KOPT-K1 (cell line): ENCODE results near the gene RHEB.

Source experiments
- H3K27ac ChIP-seq: fragments of 200-600 bp; sonication (generic); 2 replicates; pipeline ENCODE4 v1.5.1; 2016; ENCODE audit warnings: antibody characterized with exemption, mild to moderate bottlenecking, low read depth, low read length; ENCODE audit not compliant: poor library complexity, severe bottlenecking
- H3K36me3 ChIP-seq: fragments of 200-600 bp; sonication (generic); 2 replicates; pipeline ENCODE4 v1.5.1; 2017; ENCODE audit warnings: antibody characterized with exemption, mild to moderate bottlenecking, low read length, moderate library complexity; ENCODE audit not compliant: insufficient read depth
- H3K9me3 ChIP-seq: fragments of 200-600 bp; sonication (generic); 2 replicates; pipeline ENCODE4 v1.5.1; 2017; ENCODE audit warnings: antibody characterized with exemption, low read length, mild to moderate bottlenecking; ENCODE audit not compliant: insufficient read depth, poor library complexity, severe bottlenecking

RHEB gene

DNA sequence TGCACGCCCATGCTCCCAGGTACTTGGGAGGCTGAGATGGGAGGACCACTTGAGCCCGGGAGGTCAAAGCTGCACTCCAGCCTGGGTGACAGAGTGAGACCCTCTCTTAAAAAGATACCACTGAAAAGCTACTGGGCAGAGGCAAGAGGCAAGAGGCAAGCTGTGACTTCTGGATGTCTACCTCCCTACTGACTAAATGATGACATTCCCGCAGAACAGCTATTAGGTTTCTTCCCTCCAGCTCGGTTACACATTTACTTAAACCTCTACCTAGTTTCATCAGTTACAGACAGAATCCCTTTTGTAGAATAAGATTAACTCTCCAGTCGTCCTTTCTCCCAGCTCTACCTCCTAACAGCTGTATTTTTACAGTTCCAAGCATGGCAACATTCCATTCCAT lies 21.2 kb downstream of the RHEB start:
- H3K36me3 ChIP-seq: peaks cover 7% of the 10 kb centered on the region; the same call in 1 of the 2 replicates

DNA sequence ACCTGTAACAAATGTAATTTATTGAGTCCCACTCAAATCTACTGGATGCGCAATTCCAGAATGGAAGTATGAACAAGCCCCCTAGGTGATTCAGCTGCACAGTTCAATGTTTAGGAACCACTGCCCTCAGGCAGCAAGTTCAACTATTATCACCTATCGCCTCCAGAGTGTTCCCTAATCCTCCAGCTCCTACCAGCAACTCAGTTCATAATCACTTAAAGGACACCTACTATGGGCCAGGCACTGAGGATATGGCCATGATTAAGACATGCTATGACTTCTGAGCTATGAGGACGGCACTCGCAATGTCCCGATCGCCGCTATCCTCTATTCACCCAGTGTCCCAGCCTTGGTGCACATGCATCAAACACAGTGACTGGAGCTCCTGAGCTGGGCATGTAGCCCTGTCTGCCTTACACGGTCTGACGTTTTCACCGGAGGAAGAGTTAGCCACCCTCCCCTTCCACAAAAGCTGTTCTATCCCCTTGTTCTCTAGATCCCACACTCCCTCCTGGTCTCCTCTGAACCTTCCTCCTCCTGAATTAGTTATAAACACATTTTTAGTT lies 22.3 kb downstream of the RHEB start:
- H3K27ac ChIP-seq: no peak overlapping the region
- H3K9me3 ChIP-seq: no peaks in the 10 kb centered on the region
- H3K36me3 ChIP-seq: peaks cover 7% of the 10 kb centered on the region; the same call in 1 of the 2 replicates

More for the DNA sequence above, 21.2 kb downstream of the RHEB start:
- Histone ChIP-seq H3K27ac (no peak overlapping the region), H3K9me3 (no peaks in the 10 kb centered on the region)

DNA sequence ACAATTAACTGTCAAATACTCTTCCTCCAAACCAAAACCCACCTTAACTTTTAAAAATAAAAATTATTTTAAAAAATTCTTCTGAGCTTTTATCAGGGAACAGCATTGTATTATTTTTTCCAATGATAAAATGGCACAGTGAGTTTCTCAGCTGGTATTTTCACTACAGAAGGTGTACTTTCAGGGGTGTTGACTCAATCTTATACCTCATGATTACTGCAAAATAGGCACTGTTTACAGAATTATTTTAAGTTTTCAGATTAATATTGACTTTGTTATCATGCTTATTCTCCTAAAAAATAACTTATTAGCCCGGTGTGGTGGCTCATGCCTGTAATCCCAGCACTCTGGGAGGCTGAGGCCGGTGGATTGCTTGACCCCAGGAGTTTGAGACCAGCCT lies 24.3 kb downstream of the RHEB start:
- H3K36me3 ChIP-seq: peaks cover 19% of the 10 kb centered on the region
- no peak overlapping the region for H3K27ac ChIP-seq
- H3K9me3 ChIP-seq: no peaks in the 10 kb centered on the region

DNA sequence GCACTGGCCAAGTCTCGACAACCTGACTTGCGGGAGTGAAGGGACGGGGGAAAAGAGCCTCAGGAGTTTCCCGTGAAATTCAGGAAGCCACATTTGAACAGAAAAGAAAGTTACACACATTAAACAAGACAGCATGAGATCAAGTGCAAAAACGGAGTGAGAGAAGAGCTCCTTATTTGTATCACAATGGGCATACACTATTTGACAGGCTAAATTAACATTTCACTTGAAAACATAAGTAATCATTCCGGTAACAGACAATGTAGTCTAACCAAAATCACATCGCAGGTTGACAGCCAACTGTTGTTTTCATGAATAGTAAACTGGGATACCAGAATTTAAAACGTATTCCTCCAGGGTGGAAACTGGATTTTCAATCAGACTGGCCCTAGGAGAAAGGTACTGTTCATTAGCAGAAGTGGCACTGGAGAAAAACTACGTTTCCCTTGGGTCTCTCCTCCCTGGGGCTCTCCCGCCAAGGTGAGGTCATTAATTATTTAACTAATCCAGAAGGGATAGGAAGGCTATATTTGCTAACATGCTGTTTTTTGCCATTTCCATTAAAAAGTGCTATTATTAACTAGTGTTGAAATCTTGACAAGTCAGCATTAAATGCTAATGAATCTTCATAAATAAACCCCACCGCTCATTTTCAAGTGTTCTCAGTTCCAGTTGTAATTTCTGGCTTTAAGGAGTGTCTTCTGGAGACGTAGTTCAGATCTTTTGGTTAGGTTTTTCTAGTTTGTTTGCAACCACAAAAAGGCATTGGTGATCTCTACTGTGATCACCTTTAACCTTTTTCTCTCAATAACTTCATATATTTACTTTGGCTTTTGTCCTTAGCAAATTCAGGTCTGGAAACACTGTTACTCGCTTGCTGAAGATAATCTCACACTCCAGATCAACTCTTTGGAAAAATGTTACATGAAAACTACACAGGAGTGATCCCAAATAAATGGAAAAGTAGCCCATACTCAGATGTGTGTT lies 25.1 kb downstream of the RHEB start:
- Histone ChIP-seq H3K36me3 (peaks cover 26% of the 10 kb centered on the region), H3K27ac (no peak overlapping the region)

DNA sequence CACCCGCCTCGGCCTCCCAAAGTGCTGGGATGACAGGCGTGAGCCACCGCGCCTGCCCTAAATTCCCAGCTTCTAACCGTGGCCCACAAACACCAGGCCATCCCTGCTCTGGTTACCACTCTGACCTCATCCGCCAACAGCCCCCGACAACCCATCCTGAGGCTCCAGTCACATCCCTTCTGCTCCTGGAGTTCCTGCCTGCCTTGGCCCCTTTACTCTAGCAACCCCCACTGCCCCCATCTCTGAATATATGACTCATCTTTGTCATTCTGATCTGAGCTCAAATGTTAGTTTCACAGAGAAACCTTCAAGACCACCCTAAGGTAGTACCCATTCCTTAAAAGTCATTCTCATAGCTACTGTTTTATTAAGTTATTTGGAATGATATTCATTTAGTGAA lies 26.6 kb downstream of the RHEB start:
- H3K27ac ChIP-seq: no peak overlapping the region

More for the DNA sequence above, 25.1 kb downstream of the RHEB start:
- H3K9me3 ChIP-seq: no peaks in the 10 kb centered on the region

DNA sequence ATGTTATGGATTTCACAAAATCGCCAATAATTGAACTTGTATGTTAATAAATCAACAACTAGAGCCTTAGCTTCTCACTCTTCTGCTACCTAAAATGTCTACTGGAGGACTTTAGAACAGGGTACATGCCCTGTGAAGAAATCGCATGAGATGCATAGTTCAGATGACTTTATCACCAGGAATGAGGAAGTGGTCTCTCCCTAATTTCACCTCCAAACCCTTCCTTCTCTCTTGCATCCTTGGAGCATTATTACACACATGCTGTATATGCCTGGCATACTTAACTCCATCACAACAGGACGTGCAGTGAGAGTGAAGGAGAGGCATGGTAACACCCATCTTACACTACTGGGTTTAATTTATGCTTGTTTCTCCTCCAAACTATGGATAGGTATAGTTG lies 27.8 kb downstream of the RHEB start:
- Histone ChIP-seq H3K36me3 (peaks cover 47% of the 10 kb centered on the region), H3K9me3 (no peaks in the 10 kb centered on the region), H3K27ac (no peak overlapping the region)

More for the DNA sequence above, 26.6 kb downstream of the RHEB start:
- Histone ChIP-seq H3K36me3 (peaks cover 41% of the 10 kb centered on the region), H3K9me3 (no peaks in the 10 kb centered on the region)

DNA sequence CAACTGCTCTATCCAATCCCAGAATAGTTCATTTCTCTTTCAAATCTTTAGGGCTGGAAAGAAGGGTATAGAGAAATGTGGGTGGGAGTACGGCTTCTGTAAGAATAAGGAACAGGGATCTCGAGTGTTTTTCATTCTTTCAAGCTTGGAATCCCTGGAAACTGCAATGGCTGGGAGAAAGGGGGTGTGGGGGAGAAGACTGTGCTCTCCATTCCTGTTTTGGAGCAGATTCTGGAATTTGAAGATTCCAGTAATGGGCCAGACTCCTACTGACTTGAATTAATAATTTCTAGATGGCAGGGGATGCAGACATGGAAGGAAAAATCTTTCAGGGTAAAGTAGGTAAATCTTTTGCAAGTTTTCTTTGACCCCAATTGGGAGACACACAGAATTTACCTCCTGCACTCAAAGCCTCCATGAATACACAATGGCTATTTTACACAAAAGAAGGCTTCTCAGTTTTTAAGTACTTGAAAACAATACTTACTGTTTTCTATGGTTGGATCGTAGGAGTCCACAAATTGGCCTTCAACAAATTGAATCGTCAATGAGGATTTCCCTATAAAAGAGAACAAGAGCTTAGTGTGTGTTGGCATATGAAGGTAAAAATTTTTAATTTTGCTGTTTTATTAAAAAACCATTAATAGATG lies 29.1 kb downstream of the RHEB start:
- peaks cover 60% of the 10 kb centered on the region for H3K36me3 ChIP-seq
- H3K9me3 ChIP-seq: no peaks in the 10 kb centered on the region
- no peak overlapping the region for H3K27ac ChIP-seq

DNA sequence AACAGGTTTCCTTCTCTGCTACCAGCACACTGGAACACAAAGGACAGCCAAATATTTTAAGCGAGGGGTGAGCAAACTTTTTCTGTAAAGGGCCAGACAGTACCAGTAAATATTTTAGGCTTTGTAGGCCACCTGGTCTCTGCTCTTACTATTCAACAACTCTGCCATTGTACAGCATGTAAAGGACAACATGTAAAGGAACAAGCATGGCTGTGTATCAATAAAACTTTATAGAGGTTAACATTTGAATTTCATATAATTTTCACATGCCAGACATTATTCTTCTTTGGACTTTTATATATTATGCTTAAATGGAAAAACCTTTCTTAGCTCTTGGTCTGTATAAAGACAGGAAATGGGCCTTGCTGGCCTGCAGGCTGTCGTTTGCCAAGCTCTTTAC lies 30.2 kb downstream of the RHEB start:
- H3K27ac ChIP-seq: no peak overlapping the region
- H3K9me3 ChIP-seq: no peaks in the 10 kb centered on the region
- peaks cover 70% of the 10 kb centered on the region for H3K36me3 ChIP-seq

DNA sequence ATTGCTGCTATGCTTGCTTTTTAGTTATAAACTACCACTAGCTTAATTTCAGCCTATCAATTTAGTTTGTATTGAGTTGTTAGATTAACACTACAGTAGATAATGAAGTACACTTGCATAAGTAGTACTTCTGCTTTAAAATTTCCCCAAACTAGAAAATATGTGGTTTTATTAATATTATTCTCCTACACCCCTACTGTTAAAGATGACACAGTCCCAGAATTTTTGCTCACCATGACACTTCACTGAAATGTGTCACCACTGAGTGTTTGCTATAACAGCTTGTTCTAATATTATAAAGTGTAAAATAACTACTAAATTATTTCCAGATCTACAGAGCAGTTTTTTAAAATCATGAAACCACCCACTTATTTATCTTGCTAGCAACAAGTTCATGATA lies 31.6 kb downstream of the RHEB start:
- H3K9me3 ChIP-seq: no peaks in the 10 kb centered on the region
- peaks cover 84% of the 10 kb centered on the region for H3K36me3 ChIP-seq
- no peak overlapping the region for H3K27ac ChIP-seq

DNA sequence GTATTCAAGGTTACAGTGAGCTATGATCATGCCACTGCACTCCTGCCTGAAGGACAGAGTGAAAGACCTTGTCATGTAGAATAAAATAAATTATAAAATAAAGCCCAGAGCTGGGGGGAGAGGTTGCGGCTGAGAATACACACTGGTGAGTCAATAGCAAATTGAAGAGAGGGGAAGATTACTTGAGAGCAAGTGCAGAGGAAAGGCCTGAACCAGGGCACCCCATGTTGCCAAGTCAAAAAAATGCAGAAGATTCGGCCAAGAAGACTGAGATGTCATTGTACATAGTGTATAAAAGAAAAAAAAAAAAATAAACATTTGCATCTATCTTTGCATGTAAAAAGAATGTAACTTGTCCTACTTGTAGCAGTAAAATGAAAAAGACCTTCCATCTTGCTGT lies 32.5 kb downstream of the RHEB start:
- H3K36me3 ChIP-seq: peaks cover 93% of the 10 kb centered on the region
- H3K27ac ChIP-seq: no peak overlapping the region
- no peaks in the 10 kb centered on the region for H3K9me3 ChIP-seq

DNA sequence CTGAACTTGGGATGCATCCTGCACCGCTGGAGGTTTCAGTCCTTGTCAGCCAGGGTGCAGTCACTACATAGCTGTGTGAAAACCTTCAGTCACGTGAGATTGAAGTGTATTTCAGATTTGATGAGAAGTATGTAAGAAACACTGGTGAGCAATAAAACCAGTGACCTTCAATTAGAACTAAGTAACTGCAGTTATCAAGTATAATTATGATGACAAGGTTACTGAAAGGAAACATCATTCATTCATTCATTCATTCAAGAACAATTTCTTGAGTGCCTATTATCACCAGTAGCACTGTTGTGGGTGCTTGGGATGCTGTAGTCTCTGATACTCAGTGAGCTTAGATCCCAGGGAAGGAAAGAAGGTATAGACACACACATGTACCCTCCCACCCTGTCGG lies 33.6 kb downstream of the RHEB start:
- Histone ChIP-seq H3K36me3 (peaks cover 100% of the 10 kb centered on the region), H3K27ac (no peak overlapping the region), H3K9me3 (no peaks in the 10 kb centered on the region)

DNA sequence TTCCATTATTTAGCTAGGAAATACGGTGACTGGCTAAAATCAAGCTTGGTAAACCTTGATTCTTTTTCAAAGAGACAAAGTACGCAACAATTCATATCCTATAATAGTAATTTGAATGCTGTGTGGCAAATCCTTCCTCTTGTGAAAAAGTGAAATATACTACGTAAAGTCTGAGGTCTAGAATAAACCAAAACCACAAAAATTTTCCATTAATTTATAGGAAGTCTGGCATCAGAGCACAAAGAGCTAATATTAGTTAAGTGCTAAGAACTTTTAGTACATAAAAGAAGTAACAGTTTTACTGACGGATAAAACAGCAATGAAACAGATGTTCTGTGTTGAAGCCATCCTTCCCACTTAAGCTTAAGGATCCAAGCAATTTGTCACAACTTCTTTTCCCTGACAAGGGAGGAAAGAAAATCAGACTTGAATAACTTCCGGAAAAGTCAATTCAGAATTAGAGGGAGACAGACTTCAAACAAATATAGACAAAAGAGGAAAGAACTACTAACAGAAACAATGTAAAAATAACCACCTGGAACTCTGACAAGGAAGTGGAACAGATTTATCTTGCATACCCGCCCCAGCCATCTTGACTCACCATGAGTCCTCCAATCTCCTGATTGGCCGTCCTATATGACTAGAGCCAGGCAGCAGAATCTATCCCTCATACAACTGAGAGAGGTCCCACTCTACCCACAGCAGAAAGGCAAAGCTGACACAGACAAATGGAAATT lies 34.6 kb downstream of the RHEB start:
- Histone ChIP-seq H3K36me3 (peaks cover 99% of the 10 kb centered on the region), H3K9me3 (no peaks in the 10 kb centered on the region), H3K27ac (no peak overlapping the region)

DNA sequence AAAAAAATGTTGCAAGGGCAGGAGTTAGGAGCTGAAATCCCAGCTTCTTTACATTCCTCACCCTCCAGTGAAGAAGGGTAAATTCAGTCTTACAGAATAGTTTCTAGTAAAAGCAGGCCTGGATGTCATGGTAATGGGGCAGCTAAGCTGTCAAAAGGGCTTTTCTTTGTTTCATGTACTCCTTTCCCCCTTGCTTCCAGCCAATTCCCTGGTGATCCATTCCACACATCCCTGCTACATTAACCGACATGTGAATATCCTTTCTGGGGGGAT lies 36.0 kb downstream of the RHEB start:
- Histone ChIP-seq H3K36me3 (peaks cover 99% of the 10 kb centered on the region), H3K9me3 (no peaks in the 10 kb centered on the region), H3K27ac (no peak overlapping the region)

DNA sequence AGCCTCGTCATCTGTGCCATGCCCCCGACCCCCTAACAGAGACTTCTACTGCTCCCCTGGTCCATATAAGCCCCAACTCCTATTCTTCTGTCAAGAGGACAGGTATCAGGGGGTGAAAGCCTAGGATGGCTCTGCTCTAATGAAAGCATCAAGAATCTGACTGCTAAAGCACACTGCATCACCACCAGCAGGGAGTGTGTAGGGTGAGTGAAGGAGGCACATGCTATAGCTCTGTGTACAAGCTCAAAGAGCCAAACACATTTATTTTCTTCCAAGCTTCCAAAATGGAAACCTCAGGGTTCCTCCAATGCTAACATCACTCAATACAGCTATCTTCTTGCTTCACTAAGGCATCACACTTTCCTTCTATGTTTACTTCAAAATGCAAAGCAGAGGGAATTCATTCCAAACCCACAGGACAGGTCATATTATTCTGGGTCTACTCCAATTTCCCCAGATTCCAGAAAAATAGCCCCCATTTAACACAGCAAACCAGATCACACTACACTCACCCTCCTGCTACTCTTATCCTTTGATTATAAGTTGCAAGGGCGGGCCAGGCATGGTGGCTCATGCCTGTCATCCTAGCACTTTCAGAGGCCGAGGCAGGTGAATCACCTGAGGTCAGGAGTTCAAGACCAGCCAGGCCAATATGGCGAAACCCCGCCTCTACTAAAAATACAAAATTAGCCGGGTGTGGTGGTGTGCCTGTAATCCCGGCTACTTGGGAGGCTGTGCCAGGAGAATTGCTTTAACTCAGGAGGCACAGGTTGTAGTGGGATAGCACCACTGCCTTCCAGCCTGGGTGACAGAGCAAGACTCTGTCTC lies 36.6 kb downstream of the RHEB start:
- Histone ChIP-seq H3K9me3 (no peaks in the 10 kb centered on the region), H3K36me3 (peaks cover 97% of the 10 kb centered on the region), H3K27ac (no peak overlapping the region)
